ENCODE results near the gene MAMLD1.

The MAMLD1 gene

DNA sequence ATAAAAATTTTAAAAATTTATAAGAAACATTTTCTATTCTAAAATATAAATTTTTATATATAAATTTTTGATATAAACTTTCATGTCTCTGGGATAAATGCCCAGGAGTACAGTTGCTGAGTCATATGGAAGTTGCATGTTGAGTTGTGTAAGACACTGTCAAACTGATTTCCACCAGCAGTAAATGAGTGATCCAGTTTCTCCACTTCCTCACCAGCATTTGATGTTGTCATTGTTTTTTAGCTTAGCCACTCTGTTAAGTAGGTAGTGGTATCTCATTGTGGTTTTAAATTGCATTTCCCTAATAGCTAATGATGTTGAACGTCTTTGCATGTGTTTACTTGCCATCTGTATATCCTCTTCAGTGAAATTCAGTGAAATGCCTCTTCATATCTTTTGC is 66.5 kb downstream of the MAMLD1 start:
- in situ Hi-C loops (cut with HindIII; ENCODE audit: low pct_unique_long_range_greater_than_20kb, low sequenced_read_pairs) = no loop called here
- DNase-seq (ENCODE audit: low read depth in 1 of 2, low spot score in 1 of 2) = no peak
- no peak for TF ChIP-seq JUND (IDR thresholded peaks at IDR 0.05; ENCODE audit: low read depth)

GRCh38 chrX:150436195-150436594 is 73.1 kb downstream of the MAMLD1 start:
- no peak for TF ChIP-seq JUND (IDR thresholded peaks at IDR 0.05; ENCODE audit: low read depth)
- in situ Hi-C loops (cut with HindIII; ENCODE audit: low pct_unique_long_range_greater_than_20kb, low sequenced_read_pairs) = no loop called here
- DNase-seq (ENCODE audit: low read depth in 1 of 2, low spot score in 1 of 2) = no peak

DNA sequence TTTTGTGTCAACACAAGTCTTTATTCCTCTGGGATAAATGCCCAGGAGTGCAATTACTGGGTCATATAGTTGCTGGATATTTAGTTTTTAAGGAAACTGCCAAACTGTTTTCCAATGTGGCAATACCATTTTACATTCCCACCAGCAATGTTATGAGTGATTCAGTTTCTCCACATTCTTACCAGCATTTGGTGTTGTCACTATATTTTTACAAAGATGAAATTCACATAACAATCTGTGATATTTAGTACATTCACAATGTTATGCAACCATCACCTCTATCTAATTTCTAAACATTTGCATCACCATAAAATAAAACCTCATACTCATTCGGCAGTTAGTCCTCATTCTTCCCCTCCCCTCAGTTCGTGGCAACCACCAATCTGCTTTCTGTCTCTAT is 75.0 kb downstream of the MAMLD1 start:
- TF ChIP-seq JUND (IDR thresholded peaks at IDR 0.05; ENCODE audit: low read depth) = no peak
- in situ Hi-C loops (cut with HindIII; ENCODE audit: low pct_unique_long_range_greater_than_20kb, low sequenced_read_pairs) = no loop called here
- no peak for DNase-seq (ENCODE audit: low read depth in 1 of 2, low spot score in 1 of 2)

DNA sequence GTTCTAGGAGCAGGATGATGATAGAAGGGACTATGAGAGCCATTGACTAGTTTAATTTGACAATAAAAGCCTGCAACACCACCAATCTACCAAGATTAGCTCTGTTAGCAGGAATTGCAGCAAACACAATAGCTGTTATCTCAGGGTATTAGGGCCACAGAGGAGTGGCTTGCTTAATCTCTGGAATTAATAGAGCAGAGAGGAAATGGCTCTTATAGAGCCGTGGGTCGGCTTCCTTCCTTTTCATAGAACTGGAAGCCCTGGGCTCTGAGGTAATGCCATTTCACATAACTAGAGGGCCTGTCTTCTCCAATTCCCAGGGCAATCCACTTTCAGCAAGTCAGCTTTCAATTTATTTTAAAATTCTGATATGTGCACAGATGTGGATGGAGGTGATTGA is 83.0 kb downstream of the MAMLD1 start:
- no peak for DNase-seq (ENCODE audit: low read depth in 1 of 2, low spot score in 1 of 2)
- in situ Hi-C loops (cut with HindIII; ENCODE audit: low pct_unique_long_range_greater_than_20kb, low sequenced_read_pairs) = no loop called here
- TF ChIP-seq JUND (IDR thresholded peaks at IDR 0.05; ENCODE audit: low read depth) = no peak

DNA sequence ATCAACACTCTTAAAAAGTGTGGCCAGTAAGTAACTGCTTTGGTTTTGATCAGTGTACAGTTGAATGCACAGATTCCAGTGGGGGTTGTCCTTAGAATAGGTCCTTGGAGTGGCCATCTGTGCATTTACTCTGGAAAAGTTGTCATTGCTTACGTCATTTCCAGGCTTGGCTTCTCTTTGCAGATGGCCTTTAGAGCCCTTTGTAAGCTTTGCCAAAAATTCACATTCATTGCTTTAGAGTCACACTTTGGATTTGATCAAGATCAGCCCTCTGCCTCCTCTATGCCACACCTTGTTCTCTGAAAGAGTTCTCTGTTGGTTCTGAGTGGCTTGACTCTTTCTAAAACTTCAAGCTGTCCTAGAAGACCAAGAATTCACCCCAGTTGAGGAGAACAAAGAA is 83.9 kb downstream of the MAMLD1 start:
- in situ Hi-C loops (cut with HindIII; ENCODE audit: low pct_unique_long_range_greater_than_20kb, low sequenced_read_pairs) = no loop called here

GRCh38 chrX:150449313-150449712 is 86.2 kb downstream of the MAMLD1 start:
- in situ Hi-C loops (cut with HindIII; ENCODE audit: low pct_unique_long_range_greater_than_20kb, low sequenced_read_pairs) = no loop called here
- no peak for DNase-seq (ENCODE audit: low read depth in 1 of 2, low spot score in 1 of 2)
- TF ChIP-seq JUND (IDR thresholded peaks at IDR 0.05; ENCODE audit: low read depth) = no peak

More for the DNA sequence above, 83.9 kb downstream of the MAMLD1 start:
- TF ChIP-seq JUND (IDR thresholded peaks at IDR 0.05; ENCODE audit: low read depth) = no peak
- DNase-seq (ENCODE audit: low read depth in 1 of 2, low spot score in 1 of 2) = no peak

- no peak for DNase-seq (ENCODE audit: low read depth in 1 of 2, low spot score in 1 of 2)
- no peak for TF ChIP-seq JUND (IDR thresholded peaks at IDR 0.05; ENCODE audit: low read depth)
- in situ Hi-C loops (cut with HindIII; ENCODE audit: low pct_unique_long_range_greater_than_20kb, low sequenced_read_pairs) = no loop called here
Observed at GRCh38 chrX:150450519-150451177, 87.5 kb downstream of the MAMLD1 start.

DNA sequence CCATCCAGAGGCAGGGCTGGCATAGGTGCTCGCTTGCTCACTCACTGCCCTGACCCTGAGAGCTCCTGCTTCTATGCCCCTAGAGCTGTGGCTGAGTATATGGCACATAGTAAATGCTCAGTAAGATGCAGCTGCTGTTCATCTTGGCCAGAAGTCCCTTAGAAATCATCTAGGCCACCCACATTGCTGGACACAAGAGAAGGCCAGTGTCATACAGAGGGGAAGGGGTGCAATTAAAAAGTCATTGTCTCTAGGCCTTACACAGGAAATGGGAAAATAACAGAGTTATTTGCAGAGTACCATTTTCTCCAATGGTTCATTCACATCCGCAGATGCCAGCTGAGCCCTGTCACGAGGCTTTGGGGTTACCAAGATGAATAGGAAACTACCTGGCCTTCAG is 88.8 kb downstream of the MAMLD1 start:
- no peak for DNase-seq (ENCODE audit: low read depth in 1 of 2, low spot score in 1 of 2)
- no peak for TF ChIP-seq JUND (IDR thresholded peaks at IDR 0.05; ENCODE audit: low read depth)
- in situ Hi-C loops (cut with HindIII; ENCODE audit: low pct_unique_long_range_greater_than_20kb, low sequenced_read_pairs) = no loop called here

GRCh38 chrX:150454083-150454482 is 91.0 kb downstream of the MAMLD1 start:
- no peak for TF ChIP-seq JUND (IDR thresholded peaks at IDR 0.05; ENCODE audit: low read depth)
- DNase-seq (ENCODE audit: low read depth in 1 of 2, low spot score in 1 of 2) = no peak
- in situ Hi-C loops (cut with HindIII; ENCODE audit: low pct_unique_long_range_greater_than_20kb, low sequenced_read_pairs) = no loop called here

DNA sequence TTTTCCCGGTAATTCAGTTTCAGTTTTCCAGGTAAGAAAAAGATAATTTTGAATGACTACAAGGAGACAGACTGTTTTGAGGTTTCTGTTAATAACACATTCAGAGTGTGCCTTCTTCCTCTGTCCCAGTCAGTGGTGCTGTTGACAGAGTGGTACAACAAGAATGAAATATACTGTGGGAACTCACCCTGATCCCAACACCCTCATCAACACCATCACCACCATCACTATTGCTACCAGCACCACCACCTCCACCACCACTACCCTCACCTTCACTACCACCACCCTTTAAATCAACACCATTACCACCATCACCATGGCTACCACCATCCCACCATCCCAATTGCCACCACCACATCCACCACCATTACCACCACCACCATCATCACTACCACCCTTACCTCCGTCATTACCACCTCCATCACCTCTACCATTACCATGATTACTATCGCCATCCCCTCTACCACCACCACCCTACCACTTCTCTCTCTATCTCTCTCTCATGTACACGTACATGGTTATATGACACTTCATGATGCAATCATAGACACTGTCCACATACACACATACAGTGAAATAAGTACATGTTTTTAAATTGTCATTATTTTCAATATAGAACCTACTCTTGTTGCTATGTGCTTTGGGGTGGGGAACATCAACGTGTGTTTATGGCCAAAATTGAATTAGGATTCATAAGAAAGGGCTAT is 91.5 kb downstream of the MAMLD1 start:
- no peak for TF ChIP-seq JUND (IDR thresholded peaks at IDR 0.05; ENCODE audit: low read depth)
- DNase-seq (ENCODE audit: low read depth in 1 of 2, low spot score in 1 of 2) = no peak
- in situ Hi-C loops (cut with HindIII; ENCODE audit: low pct_unique_long_range_greater_than_20kb, low sequenced_read_pairs) = no loop called here

- TF ChIP-seq JUND (IDR thresholded peaks at IDR 0.05; ENCODE audit: low read depth) = no peak
- no peak for DNase-seq (ENCODE audit: low read depth in 1 of 2, low spot score in 1 of 2)
- in situ Hi-C loops (cut with HindIII; ENCODE audit: low pct_unique_long_range_greater_than_20kb, low sequenced_read_pairs) = no loop called here
Observed at GRCh38 chrX:150455215-150455608, 92.1 kb downstream of the MAMLD1 start.

- in situ Hi-C loops (cut with HindIII; ENCODE audit: low pct_unique_long_range_greater_than_20kb, low sequenced_read_pairs) = no loop called here
- no peak for TF ChIP-seq JUND (IDR thresholded peaks at IDR 0.05; ENCODE audit: low read depth)
- DNase-seq (ENCODE audit: low read depth in 1 of 2, low spot score in 1 of 2) = no peak
Observed at GRCh38 chrX:150456466-150456865, 93.3 kb downstream of the MAMLD1 start.

- in situ Hi-C loops (cut with HindIII; ENCODE audit: low pct_unique_long_range_greater_than_20kb, low sequenced_read_pairs) = no loop called here
- no peak for TF ChIP-seq JUND (IDR thresholded peaks at IDR 0.05; ENCODE audit: low read depth)
- DNase-seq (ENCODE audit: low read depth in 1 of 2, low spot score in 1 of 2) = no peak
Observed at GRCh38 chrX:150456941-150457340, 93.8 kb downstream of the MAMLD1 start.

DNA sequence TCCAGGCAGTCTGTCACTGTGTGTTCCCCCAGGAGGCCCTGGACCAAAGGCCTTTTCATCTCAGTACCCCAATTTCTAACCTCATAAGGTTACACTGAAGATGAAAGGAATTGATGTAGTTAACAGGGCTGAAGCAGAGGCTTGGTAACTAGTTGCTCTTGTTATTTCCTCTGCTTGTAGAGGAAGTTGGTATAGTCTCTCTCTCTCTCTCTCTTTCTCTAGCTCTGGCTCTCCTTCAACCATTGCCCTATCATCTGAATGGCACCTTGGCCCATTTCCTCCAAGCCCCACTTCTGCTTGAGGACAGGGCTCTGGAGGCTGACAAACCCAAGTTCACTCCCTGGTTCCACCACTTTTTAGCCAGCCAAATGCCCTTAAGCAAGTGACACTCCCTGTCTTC is 96.1 kb downstream of the MAMLD1 start:
- no peak for DNase-seq (ENCODE audit: low read depth in 1 of 2, low spot score in 1 of 2)
- in situ Hi-C loops (cut with HindIII; ENCODE audit: low pct_unique_long_range_greater_than_20kb, low sequenced_read_pairs) = no loop called here
- TF ChIP-seq JUND (IDR thresholded peaks at IDR 0.05; ENCODE audit: low read depth) = no peak
